Endothelial cell of hepatic sinusoid (primary cell): ENCODE measurements around the gene NBPF9.
"Not testable (repeated sequence)": the region's sequence is repeated elsewhere in the genome, so short reads cannot be mapped to it uniquely, and the experiment has no call there.

ENCODE experiments used
- in situ Hi-C: cut with HindIII; loops from 2 replicates; pipeline ENCODE4 v1.10.0; 2017; ENCODE audit warnings: low sequenced_read_pairs

The NBPF9 gene

GRCh38 chr1:149103109-149104081, at the start of gene NBPF9:
TSS of gene NBPF9 (minus strand) at chr1:149103551. CDS start at chr1:149082139, 21,412 bp downstream.
- in situ Hi-C loops, result not testable (repeated sequence)

GRCh38 chr1:149149909-149150308, 46.6 kb upstream of the NBPF9 start:
- in situ Hi-C loops, result not testable (repeated sequence)

- in situ Hi-C loops, result not testable (repeated sequence)
These were observed 34.2 kb upstream of the NBPF9 start for GRCh38 chr1:149137585-149137984.

GRCh38 chr1:149130938-149131337, 27.6 kb upstream of the NBPF9 start:
- in situ Hi-C loops, result not testable (repeated sequence)

GRCh38 chr1:149129245-149129644, 25.9 kb upstream of the NBPF9 start:
- in situ Hi-C loops, result not testable (repeated sequence)

GRCh38 chr1:149126555-149127145, 23.3 kb upstream of the NBPF9 start:
- in situ Hi-C loops, result not testable (repeated sequence)

GRCh38 chr1:149123948-149124926, 20.9 kb upstream of the NBPF9 start:
- in situ Hi-C loops, result not testable (repeated sequence)

- in situ Hi-C loops, result not testable (repeated sequence)
These were observed 9.5 kb upstream of the NBPF9 start for GRCh38 chr1:149112828-149113227.

- in situ Hi-C loops, result not testable (repeated sequence)
These were observed 7.0 kb upstream of the NBPF9 start for GRCh38 chr1:149110343-149110742.

GRCh38 chr1:149102574-149102973, 777 bp downstream of the NBPF9 start:
- in situ Hi-C loops, result not testable (repeated sequence)

GRCh38 chr1:149098276-149098675, 5.1 kb downstream of the NBPF9 start:
- in situ Hi-C loops, result not testable (repeated sequence)

GRCh38 chr1:149093155-149093554, 10.2 kb downstream of the NBPF9 start:
- in situ Hi-C loops, result not testable (repeated sequence)

- in situ Hi-C loops, result not testable (repeated sequence)
These were observed 27.7 kb downstream of the NBPF9 start for GRCh38 chr1:149075505-149076127.

GRCh38 chr1:149064611-149065010, 38.7 kb downstream of the NBPF9 start:
- in situ Hi-C loops, result not testable (repeated sequence)

- in situ Hi-C loops, result not testable (repeated sequence)
These were observed 60.3 kb downstream of the NBPF9 start for GRCh38 chr1:149043056-149043455.

GRCh38 chr1:149033916-149034315, 69.4 kb downstream of the NBPF9 start:
- in situ Hi-C loops, result not testable (repeated sequence)

- in situ Hi-C loops, result not testable (repeated sequence)
These were observed 79.0 kb downstream of the NBPF9 start for GRCh38 chr1:149024327-149024726.

GRCh38 chr1:149018577-149018976, 84.8 kb downstream of the NBPF9 start:
- in situ Hi-C loops, result not testable (repeated sequence)

GRCh38 chr1:149016626-149017025, 86.7 kb downstream of the NBPF9 start:
- in situ Hi-C loops, result not testable (repeated sequence)

- in situ Hi-C loops, result not testable (repeated sequence)
These were observed 87.8 kb downstream of the NBPF9 start for GRCh38 chr1:149015522-149015921.
